ENCODE results near the gene LBP. TPM values are rescaled to one million over a fixed set of nuclear protein-coding genes. Genes with fewer than 3 reads are reported as not detected.

Gene LBP
- total RNA-seq, 1 experiment from 2014 or later = 0.52 TPM

GRCh38 chr20:38386851-38387250 is 40.6 kb downstream of the LBP start:
- no peak for TF ChIP-seq CTCF (conservative IDR thresholded peaks at IDR 0.05)
- Mint-ChIP-seq H3K9me3 (peaks cover 0 to 7% of the 10 kb centered on the region in 2 experiments; a peak in 3 of 5 replicates), H3K4me1 (peaks cover 29 to 35% of the 10 kb centered on the region in 2 experiments), H3K27ac (no peak overlapping the region), H3K27me3 (ENCODE audit: low read depth) (no peaks in the 10 kb centered on the region), H3K36me3 (ENCODE audit: insufficient read depth in 1 of 3, low read depth in 3 of 3) (no peaks in the 10 kb centered on the region), H3K4me3 (no peak overlapping the region)
- Histone ChIP-seq H3K79me1 (ENCODE audit: insufficient read depth, low read depth, low read length, poor library complexity, severe bottlenecking) (no peaks in the 10 kb centered on the region), H2BK15ac (ENCODE audit: low read depth, low read length) (no peak overlapping the region), H2BK5ac (ENCODE audit: insufficient read length, low read length) (no peak overlapping the region), H3K27me3 (ENCODE audit: insufficient read depth, low read length) (no peaks in the 10 kb centered on the region), H3K9ac (ENCODE audit: extremely low read depth, insufficient read length, low read length) (no peak overlapping the region), H3K23ac (ENCODE audit: insufficient read length, low read depth, low read length) (no peak overlapping the region), H2AK5ac (ENCODE audit: insufficient read length, low read length) (no peak overlapping the region), H3K18ac (ENCODE audit: insufficient read length, low read depth, low read length) (no peak overlapping the region), H3K14ac (ENCODE audit: insufficient read depth, low read length) (no peak overlapping the region), H3K9me3 (ENCODE audit: control insufficient read depth, low read depth, low read length) (no peaks in the 10 kb centered on the region), H2BK120ac (ENCODE audit: low read depth, low read length, poor library complexity, severe bottlenecking) (no peak overlapping the region), H3K27ac (ENCODE audit: insufficient read length, low read depth, low read length) (no peak overlapping the region), H3K4me1 (ENCODE audit: insufficient read depth, low read length) (no peaks in the 10 kb centered on the region; the same call in 1 of the 2 replicates), H4K91ac (ENCODE audit: insufficient read length, low read depth, low read length) (no peak overlapping the region), H4K8ac (replicated peaks; ENCODE audit: insufficient read length, low read depth, low read length) (no peak overlapping the region), H3K4me2 (ENCODE audit: insufficient read depth, insufficient read length, low read length) (no peak overlapping the region), H3K4ac (ENCODE audit: low read depth, low read length) (no peak overlapping the region), H4K20me1 (ENCODE audit: control insufficient read depth, insufficient read depth, insufficient read length) (no peaks in the 10 kb centered on the region), H3K23me2 (ENCODE audit: insufficient read length, low read depth, low read length, poor library complexity, severe bottlenecking) (no peaks in the 10 kb centered on the region), H3K56ac (ENCODE audit: insufficient read length, low read depth, low read length) (no peak overlapping the region), H4K5ac (ENCODE audit: insufficient read length, low read depth, low read length) (no peak overlapping the region), H3T11ph (ENCODE audit: low read length) (no peak overlapping the region), H2BK12ac (ENCODE audit: insufficient read length, low read depth, low read length) (no peak overlapping the region), H2AFZ (ENCODE audit: low read length) (no peak overlapping the region), H2BK20ac (ENCODE audit: low read depth, low read length, poor library complexity, severe bottlenecking) (no peak overlapping the region), H3K79me2 (ENCODE audit: insufficient read depth, low read length) (0 out of 2 replicates have a peak, but pooled peaks cover 2% of the 10 kb centered on the region)
- no peak for DNase-seq
- WGBS (ENCODE audit: extremely low coverage, insufficient read length, low lambda C conversion rate) = no CpG with 5 or more reads among the region's 2 CpGs

All from H9 (cell line).